H1 (cell line): ENCODE measurements around the gene MIER2. TPM values are rescaled to one million over a fixed set of nuclear protein-coding genes. Genes with fewer than 3 reads are reported as not detected.

Source experiments
- CTCF ChIA-PET: fragments of 300-600 bp; sonication (Branson Sonifier 250); formaldehyde crosslinking; loops from one replicate; lab custom pipeline; 2021; ENCODE audit not compliant: partially characterized antibody; lab: Charles Lee
- POLR2A ChIA-PET: fragments of 300-600 bp; sonication (Branson Sonifier 250); formaldehyde crosslinking; loops from one replicate; lab custom pipeline; 2021; ENCODE audit warnings: inconsistent platforms; ENCODE audit not compliant: partially characterized antibody; lab: Charles Lee
- DNase-seq, 2 experiments: peaks; one replicate each; pipeline versions ENCODE4 v3.0.0 to v3.0.0-alpha.2; 2010 to 2022; ENCODE audit warnings: low spot score in 2 of 2, low read depth in 1 of 2, mixed read lengths in 1 of 2
- FAIRE-seq: peaks from 2 replicates; lab custom pipeline; 2011; peaks lifted over from hg19 to GRCh38; lab: Jason Lieb, UNC
- H2AFZ ChIP-seq: 2 replicates; pipeline ENCODE4 v1.8.1; 2012; ENCODE audit warnings: low read length, inconsistent platforms
- H2AK5ac ChIP-seq: 2 replicates; pipeline ENCODE4 v1.6.1; 2013; ENCODE audit warnings: low read depth, low read length
- H2BK120ac ChIP-seq: replicated peaks from 2 replicates; pipeline ENCODE3; 2013; ENCODE audit warnings: low read depth, low read length, inconsistent platforms
- H2BK12ac ChIP-seq: 2 replicates; pipeline ENCODE4 v1.6.1; 2013; ENCODE audit warnings: low read depth, low read length
- H2BK15ac ChIP-seq: 2 replicates; pipeline ENCODE4 v1.6.1; 2013; ENCODE audit warnings: low read length
- H2BK20ac ChIP-seq: 2 replicates; pipeline ENCODE4 v1.6.1; 2013; ENCODE audit warnings: low read length
- H2BK5ac ChIP-seq: 2 replicates; pipeline ENCODE4 v1.6.1; 2013; ENCODE audit warnings: low read depth, low read length
- H3K14ac ChIP-seq: 2 replicates; pipeline ENCODE4 v1.6.1; 2013; ENCODE audit warnings: inconsistent platforms; ENCODE audit not compliant: insufficient read length
- H3K18ac ChIP-seq: 2 replicates; pipeline ENCODE4 v1.6.1; 2013; ENCODE audit warnings: low read length; ENCODE audit errors: extremely low read depth
- H3K23ac ChIP-seq: 2 replicates; pipeline ENCODE4 v1.6.1; 2013; ENCODE audit warnings: inconsistent platforms; ENCODE audit not compliant: insufficient read length
- H3K23me2 ChIP-seq: 2 replicates; pipeline ENCODE4 v1.6.1; 2013; ENCODE audit warnings: low read depth, low read length
- H3K27ac ChIP-seq: 2 replicates; pipeline ENCODE4 v1.6.1; 2011; ENCODE audit warnings: low read depth, low read length, inconsistent platforms
- H3K27me3 ChIP-seq, 4 experiments: replicated peaks in 1 of 4; 1 replicate in 1 of 4; 2 replicates in 3 of 4; pipeline versions ENCODE4 v1.6.1 to v1.8.1; 2011 to 2013; ENCODE audit warnings: low read length in 3 of 4, mild to moderate bottlenecking in 3 of 4, inconsistent platforms in 2 of 4, mixed read lengths in 2 of 4, moderate library complexity in 1 of 4; ENCODE audit not compliant: control insufficient read depth in 3 of 4, insufficient read depth in 3 of 4; ENCODE audit errors: extremely low read depth in 1 of 4
- H3K36me3 ChIP-seq, 4 experiments: 2 replicates each; pipeline versions ENCODE4 v1.6.1 to v1.8.1; 2011 to 2013; ENCODE audit warnings: mild to moderate bottlenecking in 4 of 4, low read length in 3 of 4, moderate library complexity in 2 of 4, control low read depth in 1 of 4, inconsistent platforms in 1 of 4; ENCODE audit not compliant: insufficient read depth in 4 of 4, control insufficient read depth in 2 of 4
- H3K4ac ChIP-seq: replicated peaks from 2 replicates; pipeline ENCODE3; 2013; ENCODE audit warnings: low read length, low read depth, mixed read lengths, inconsistent platforms; ENCODE audit not compliant: insufficient read length
- H3K4me1 ChIP-seq, 4 experiments: replicated peaks in 1 of 4; 1 replicate in 1 of 4; 2 replicates in 3 of 4; pipeline versions ENCODE4 v1.6.1 to v1.8.1; 2011 to 2013; ENCODE audit warnings: low read length in 3 of 4, inconsistent platforms in 2 of 4, mixed read lengths in 1 of 4; ENCODE audit not compliant: insufficient read depth in 4 of 4, control insufficient read depth in 3 of 4
- H3K4me2 ChIP-seq, 2 experiments: 2 replicates each; pipeline versions ENCODE4 v1.6.1 to v1.8.1; 2011 to 2013; ENCODE audit warnings: low read depth in 2 of 2, low read length in 2 of 2, control low read depth in 1 of 2, inconsistent platforms in 1 of 2, mild to moderate bottlenecking in 1 of 2; ENCODE audit not compliant: insufficient read depth in 1 of 2
- H3K4me3 ChIP-seq, 4 experiments: fragments of 200-600, 300-600 bp in 1 of 4; sonication (generic), shearing (Covaris generic), sonication (Bioruptor Twin) in 1 of 4; 2 replicates each; pipeline versions ENCODE4 v1.5.1 to v1.8.1; 2011 to 2016; ENCODE audit warnings: low read length in 4 of 4, low read depth in 3 of 4, control low read depth in 2 of 4, inconsistent platforms in 2 of 4, mild to moderate bottlenecking in 2 of 4, mixed read lengths in 1 of 4, moderate library complexity in 1 of 4; ENCODE audit not compliant: insufficient read depth in 2 of 4; ENCODE audit errors: extremely low read depth in 1 of 4
- H3K56ac ChIP-seq: replicated peaks from 2 replicates; pipeline ENCODE3; 2013; ENCODE audit warnings: low read depth, mild to moderate bottlenecking, mixed read lengths, low read length, inconsistent platforms; ENCODE audit not compliant: insufficient read length
- H3K79me1 ChIP-seq: 2 replicates; pipeline ENCODE4 v1.6.1; 2013; ENCODE audit warnings: low read depth, low read length, control low read depth
- H3K79me2 ChIP-seq, 2 experiments: 2 replicates each; pipeline versions ENCODE4 v1.6.1 to v1.8.1; 2012 to 2013; ENCODE audit warnings: low read length in 2 of 2, mild to moderate bottlenecking in 2 of 2, inconsistent platforms in 1 of 2; ENCODE audit not compliant: insufficient read depth in 2 of 2, control insufficient read depth in 1 of 2
- H3K9ac ChIP-seq, 4 experiments: replicated peaks in 1 of 4; 1 replicate in 1 of 4; 2 replicates in 3 of 4; pipeline versions ENCODE4 v1.6.1 to v1.8.1; 2011 to 2013; ENCODE audit warnings: low read depth in 3 of 4, low read length in 3 of 4, control low read depth in 2 of 4, mild to moderate bottlenecking in 2 of 4, moderate library complexity in 2 of 4, inconsistent platforms in 1 of 4; ENCODE audit errors: extremely low read depth in 1 of 4
- H3K9me3 ChIP-seq, 2 experiments: 2 replicates each; pipeline versions ENCODE4 v1.6.1 to v1.8.1; 2012 to 2013; ENCODE audit warnings: mild to moderate bottlenecking in 2 of 2, moderate library complexity in 2 of 2, control low read depth in 1 of 2, inconsistent platforms in 1 of 2, low read depth in 1 of 2, low read length in 1 of 2, mixed read lengths in 1 of 2; ENCODE audit not compliant: insufficient read depth in 2 of 2
- H4K20me1 ChIP-seq, 2 experiments: replicated peaks in 1 of 2; 2 replicates each; pipeline versions ENCODE3 to v1.8.1; 2011 to 2013; ENCODE audit warnings: inconsistent platforms in 2 of 2, low read length in 2 of 2, mild to moderate bottlenecking in 1 of 2; ENCODE audit not compliant: insufficient read depth in 2 of 2, control insufficient read depth in 1 of 2
- H4K5ac ChIP-seq: 2 replicates; pipeline ENCODE4 v1.6.1; 2013; ENCODE audit warnings: low read length, low read depth, mixed read lengths, inconsistent platforms; ENCODE audit not compliant: insufficient read length
- H4K8ac ChIP-seq: 2 replicates; pipeline ENCODE4 v1.8.0; 2013; ENCODE audit warnings: mild to moderate bottlenecking, moderate library complexity, low read length, inconsistent platforms; ENCODE audit not compliant: insufficient read depth; ENCODE audit errors: extremely low read depth
- H4K91ac ChIP-seq: replicated peaks from 2 replicates; pipeline ENCODE3; 2013; ENCODE audit warnings: low read length, mixed read lengths, inconsistent platforms; ENCODE audit not compliant: insufficient read length
- POLR2A ChIP-seq, 2 experiments: IDR thresholded peaks; 1 replicate in 1 of 2; 2 replicates in 1 of 2; pipeline ENCODE4 v1.6.1; 2011; ENCODE audit warnings: low read depth in 2 of 2, low read length in 2 of 2, mild to moderate bottlenecking in 2 of 2; ENCODE audit errors: control extremely low read depth in 1 of 2
- RBBP5 ChIP-seq: IDR thresholded peaks from 2 replicates; pipeline ENCODE4 v1.7.1; 2012; ENCODE audit warnings: low read depth, mild to moderate bottlenecking, inconsistent platforms, low read length, moderate library complexity, borderline replicate concordance
- WGBS, 2 experiments: shearing (Covaris generic) in 1 of 2; methylation state at CpG; one replicate each; pipeline versions ENCODE4 v1.1.6 to v1.1.7; 2013 to 2015; ENCODE audit warnings: low lambda C conversion rate in 2 of 2, mixed read lengths in 2 of 2, inconsistent platforms in 1 of 2, low coverage in 1 of 2, missing lambda C conversion rate in 1 of 2; ENCODE audit not compliant: insufficient replicate concordance in 2 of 2, insufficient coverage in 1 of 2, insufficient read length in 1 of 2; ENCODE audit errors: extremely low coverage in 1 of 2, missing lambda C conversion rate in 1 of 2; 5-methylcytosine and 5-hydroxymethylcytosine counted together
- polyA plus RNA-seq, 7 experiments: library from polyadenylated mRNA; depleted of rRNA in 3 of 7; stranded (reverse) in 5 of 7; unstranded in 2 of 7; fragments of >200 nt in 5 of 7; fragments of 200-250 nt in 2 of 7; gene quantifications; 1 replicate in 5 of 7; 2 replicates in 1 of 7; 4 replicates in 1 of 7; pipeline versions ENCODE4 v1.2.1 to v1.2.3, GENCODE V29; 2011 to 2013; ENCODE audit warnings: missing spikeins in 2 of 7, mixed read lengths in 2 of 7
- total RNA-seq: library from RNA; stranded (reverse); fragmentation: NEBNext Ultra II Directional; extraction: Animal tissue kit (Norgen Biotek cat#: 25700); gene quantifications from 2 replicates; pipeline ENCODE4 v1.2.1, GENCODE V29; 2021

The MIER2 gene
- total and polyA plus RNA-seq, 2 of the 8 experiments (the other 6 are each of a cell fraction or from before 2014, with no cell fraction given), result 30.3 to 48.3 TPM

DNA sequence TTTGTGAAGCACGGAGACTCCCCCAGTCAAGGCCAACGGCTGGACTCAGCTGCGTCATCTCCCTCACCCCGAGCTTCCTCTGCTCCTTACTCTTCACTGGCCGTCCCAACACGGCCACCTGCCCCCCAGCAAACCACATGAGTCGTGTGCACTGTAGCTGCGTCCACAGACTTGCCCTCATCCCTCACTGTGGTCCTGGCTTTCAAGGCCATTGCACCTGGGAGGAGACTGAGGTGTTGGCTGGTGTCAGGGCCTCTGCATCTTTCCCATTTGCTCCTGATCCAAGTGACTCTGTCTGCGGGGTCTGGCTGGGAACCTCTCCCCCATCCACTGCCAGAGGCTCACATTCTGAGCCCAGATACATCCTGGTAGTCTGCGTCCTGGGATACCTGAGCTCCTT is 64.9 kb downstream of the MIER2 start:
- Histone ChIP-seq H2AFZ (no peak overlapping the region), H3K18ac (no peak overlapping the region)
- TF ChIP-seq POLR2A (IDR thresholded peaks at IDR 0.05; ENCODE audit: control extremely low read depth in 1 of 2, low read depth in 2 of 2, low read length in 2 of 2) (0 out of 3 replicates have a peak, but pooled peaks of 1 of the 2 experiments have one; percentile 33), RBBP5 (no peak)
- TF ChIP-seq, all 59 proteins: peak for 1
- Histone ChIP-seq H3K56ac (no peak overlapping the region), H2AK5ac (0 out of 2 replicates have a peak overlapping the region, but pooled peaks have one; percentile 56), H3K23ac (no peak overlapping the region), H2BK120ac (no peak overlapping the region), H3K27ac (no peak overlapping the region), H3K4me1 (peaks cover 0 to 9% (median 3%) of the 10 kb centered on the region in 4 experiments; a peak in 4 of 7 replicates), H3K23me2 (no peaks in the 10 kb centered on the region), H4K20me1 (peaks cover 0 to 9% of the 10 kb centered on the region in 2 experiments), H3K4ac (no peak overlapping the region), H3K4me2 (no peak overlapping the region), H3K79me2 (no peaks in the 10 kb centered on the region), H2BK15ac (no peak overlapping the region), H3K27me3 (no peaks in the 10 kb centered on the region), H2BK5ac (peak overlapping the region; percentile 26; the same call in 1 of the 2 replicates), H4K5ac (no peak overlapping the region), H4K91ac (no peak overlapping the region), H3K36me3 (peaks cover 4 to 35% (median 11%) of the 10 kb centered on the region in 4 experiments; a peak in 6 of 8 replicates), H3K4me3 (no peak overlapping the region), H2BK20ac (no peak overlapping the region), H2BK12ac (no peak overlapping the region), H3K9ac (no peak overlapping the region), H3K9me3 (no peaks in the 10 kb centered on the region), H4K8ac (no peak overlapping the region), H3K79me1 (no peaks in the 10 kb centered on the region), H3K14ac (no peak overlapping the region)
- no peak for FAIRE-seq
- ChIA-PET POLR2A (interaction anchor here (0.8 to 9.9 kb wide), 5 partner anchors 8 to 17 kb away, joined by 3 to 88 read pairs (median 5); no protein-coding TSS in a partner anchor), CTCF (interaction anchor here (0.6 to 1.6 kb wide), 4 partner anchors 10 to 39 kb away, joined by 4 to 8 read pairs (median 4); no protein-coding TSS in a partner anchor)
- WGBS, 2 experiments, result 94% methylated on average over 10 of the region's 10 CpGs; no CpG with 5 or more reads in 1 of the 2 experiments
- DNase-seq, result no peak
